LoVo (cell line): ENCODE results near the gene CTNNA3.
A peak's percentile ranks its signal among the peaks of the same experiment; 100 is the strongest.
"Not testable (repeated sequence)": the region's sequence is repeated elsewhere in the genome, so short reads cannot be mapped to it uniquely, and the experiment has no call there.

Experiments
- DNase-seq: peaks from one replicate; pipeline ENCODE4 v3.0.0-alpha.2; 2016; ENCODE audit warnings: low spot score

The CTNNA3 gene

DNA sequence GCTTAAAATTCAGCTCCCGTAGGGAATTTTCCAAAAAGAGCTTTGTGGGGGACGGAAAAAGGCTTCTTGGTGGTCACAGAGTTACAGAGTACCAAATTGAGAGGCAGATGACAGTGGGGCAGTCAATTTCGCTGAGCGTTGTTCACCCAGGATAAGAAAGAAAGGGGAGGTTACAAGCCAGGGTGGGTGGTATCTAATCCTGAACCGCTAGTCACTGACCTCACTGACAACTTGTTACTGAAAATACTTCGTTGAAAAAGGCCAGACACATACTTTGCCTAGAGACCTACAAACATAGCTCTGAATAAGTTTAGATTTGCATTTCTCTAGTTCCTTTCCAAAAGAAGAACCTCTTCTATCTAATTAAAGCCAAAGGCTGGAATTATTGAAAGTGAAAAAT lies at the start of gene CTNNA3:
Gene CTNNA3, minus strand, starts transcription at position 167 of the 400 bp plus-strand sequence.
- DNase-seq, result no peak

DNA sequence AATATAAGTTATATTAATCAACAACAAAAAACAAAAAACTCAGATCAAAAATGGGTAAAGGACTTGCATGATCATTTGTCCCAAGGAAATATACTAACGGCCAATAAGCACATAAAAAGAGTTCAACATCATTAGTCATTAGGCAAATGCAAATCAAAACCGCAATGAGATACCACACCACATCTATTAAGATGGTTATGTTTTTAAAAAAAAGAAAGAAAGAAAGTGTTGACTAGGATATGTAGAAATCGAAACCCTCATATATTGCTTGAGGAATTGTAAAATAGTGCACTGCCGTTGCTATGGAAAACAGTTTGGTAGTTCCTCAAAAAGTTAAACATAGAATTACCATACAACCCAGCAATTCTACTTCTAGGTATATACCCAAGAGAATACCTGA lies 39.4 kb upstream of the CTNNA3 start:
- DNase-seq, result no peak

DNA sequence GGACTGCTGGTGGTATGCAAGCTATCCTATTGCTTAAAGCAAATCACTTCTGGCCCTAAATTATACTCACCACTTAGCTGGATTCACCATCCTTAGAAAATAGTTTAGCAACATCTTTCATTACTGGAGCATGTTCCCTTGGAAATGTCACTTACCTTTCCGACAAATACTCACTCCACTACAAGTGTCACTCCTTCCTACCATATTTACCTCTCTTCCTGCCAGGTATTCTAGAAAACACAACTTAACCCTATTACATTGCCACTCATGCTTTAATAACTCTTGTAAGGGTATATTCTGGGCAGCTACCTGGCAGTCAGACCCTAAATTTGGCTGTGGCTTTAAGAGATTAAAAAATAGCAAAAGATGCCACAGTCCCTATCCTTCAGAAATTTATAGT lies 37.5 kb upstream of the CTNNA3 start:
- no peak for DNase-seq

DNA sequence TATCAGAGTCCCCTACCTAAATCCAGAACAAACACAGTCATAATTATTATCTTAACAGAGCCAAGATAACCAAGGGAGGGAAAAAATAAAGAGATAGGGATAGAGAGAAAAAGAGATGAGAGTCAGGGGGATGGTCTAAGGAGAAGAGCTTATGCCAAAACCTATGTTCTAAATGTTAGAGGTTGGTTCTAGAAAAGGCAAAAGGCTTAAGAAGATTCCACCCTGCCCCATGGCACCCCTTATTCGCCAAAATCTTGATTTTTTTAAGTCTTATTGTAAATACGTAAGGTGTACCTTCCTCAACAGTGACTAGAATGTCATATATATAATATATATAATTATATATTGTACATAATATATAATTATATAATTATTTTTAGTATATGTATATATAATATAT lies 29.6 kb upstream of the CTNNA3 start:
- DNase-seq, result no peak

DNA sequence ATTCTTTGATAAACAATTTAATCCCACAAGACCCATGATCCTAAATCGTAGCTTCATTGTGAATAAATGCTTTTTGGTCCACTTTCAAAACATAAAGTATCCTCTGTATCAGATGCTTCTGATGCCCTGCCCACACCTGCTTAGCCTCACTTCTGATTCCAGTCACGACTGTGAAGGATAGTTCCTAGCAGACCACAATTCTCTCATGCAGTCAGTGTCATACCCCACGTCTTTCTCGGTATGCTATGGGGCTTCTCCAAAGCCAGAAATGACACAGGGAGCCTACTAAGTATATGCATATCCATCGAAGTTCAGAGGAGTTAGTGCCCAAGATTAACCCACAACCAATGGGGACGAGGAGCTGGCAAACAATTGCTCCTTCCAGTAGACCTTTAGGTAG lies 27.6 kb upstream of the CTNNA3 start:
- DNase-seq, result no peak

DNA sequence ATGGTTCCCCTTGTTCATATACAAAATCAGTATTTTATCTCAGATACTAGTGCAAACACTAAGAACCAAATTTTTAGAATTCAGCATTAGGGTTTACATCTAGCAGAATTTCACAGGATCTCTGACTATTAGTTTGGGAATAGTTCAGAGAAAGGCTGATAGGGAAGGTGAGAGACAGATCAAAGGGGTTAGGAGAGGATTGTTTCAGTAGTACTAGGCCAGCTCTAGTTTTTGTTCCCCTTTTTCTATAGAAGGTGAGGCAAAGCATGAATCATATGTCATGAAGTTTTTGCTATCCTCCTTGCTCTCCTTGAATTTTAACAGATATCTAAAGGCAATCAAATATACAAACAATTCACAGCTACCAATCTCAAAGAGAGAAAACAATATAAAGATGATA lies 26.1 kb upstream of the CTNNA3 start:
- DNase-seq, result no peak

GRCh38 chr10:67716455-67716854 lies 20.5 kb upstream of the CTNNA3 start:
- not testable (repeated sequence) for DNase-seq

DNA sequence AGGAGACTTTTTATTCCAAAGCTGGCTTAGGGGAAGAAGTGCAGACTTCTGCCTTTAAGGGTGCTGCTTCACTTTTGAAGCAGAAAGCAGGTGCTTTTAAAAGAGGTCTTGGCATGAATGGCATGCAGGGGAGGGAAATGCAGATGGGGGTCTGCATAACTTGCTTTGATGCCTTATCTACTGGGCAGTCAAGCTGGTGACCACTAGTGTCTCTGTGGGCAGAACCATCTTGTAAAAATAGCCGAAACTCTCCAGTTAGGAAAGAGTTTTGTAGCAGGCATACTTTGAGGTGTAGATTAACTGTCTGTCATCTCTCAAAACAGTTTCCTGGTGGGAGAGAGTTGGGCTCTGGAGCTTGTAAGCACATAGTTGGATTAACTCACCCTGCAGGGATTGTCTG lies 9.9 kb upstream of the CTNNA3 start:
- no peak for DNase-seq

- not testable (repeated sequence) for DNase-seq
Measured at GRCh38 chr10:67699613-67700270, 3.7 kb upstream of the CTNNA3 start.

DNA sequence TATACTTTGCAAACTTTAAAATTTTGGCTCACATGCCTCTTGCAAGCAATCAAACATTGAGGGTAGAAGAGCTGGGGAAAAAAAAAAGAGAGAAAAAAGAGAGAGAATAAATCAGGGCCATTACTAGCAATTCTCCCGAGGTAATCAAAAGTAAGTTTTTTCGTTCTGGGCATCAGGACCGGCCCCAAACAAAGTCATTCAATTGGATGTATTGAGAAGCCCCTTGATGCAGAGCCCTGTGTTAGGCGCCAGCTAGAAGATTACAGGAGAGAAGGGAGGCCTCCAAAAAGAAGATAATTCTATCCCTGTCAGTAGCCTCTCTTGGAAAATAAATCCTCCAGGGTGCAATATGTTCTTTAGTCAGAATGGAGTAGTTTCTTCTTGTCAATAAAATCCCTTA lies 2.2 kb upstream of the CTNNA3 start:
- DNase-seq, result no peak

- peak; percentile 49 for DNase-seq
Measured at GRCh38 chr10:67697724-67698131, 1.7 kb upstream of the CTNNA3 start.

GRCh38 chr10:67696679-67697078 lies 684 bp upstream of the CTNNA3 start:
- DNase-seq, result no peak

GRCh38 chr10:67695555-67695954 lies 440 bp downstream of the CTNNA3 start:
- no peak for DNase-seq

DNA sequence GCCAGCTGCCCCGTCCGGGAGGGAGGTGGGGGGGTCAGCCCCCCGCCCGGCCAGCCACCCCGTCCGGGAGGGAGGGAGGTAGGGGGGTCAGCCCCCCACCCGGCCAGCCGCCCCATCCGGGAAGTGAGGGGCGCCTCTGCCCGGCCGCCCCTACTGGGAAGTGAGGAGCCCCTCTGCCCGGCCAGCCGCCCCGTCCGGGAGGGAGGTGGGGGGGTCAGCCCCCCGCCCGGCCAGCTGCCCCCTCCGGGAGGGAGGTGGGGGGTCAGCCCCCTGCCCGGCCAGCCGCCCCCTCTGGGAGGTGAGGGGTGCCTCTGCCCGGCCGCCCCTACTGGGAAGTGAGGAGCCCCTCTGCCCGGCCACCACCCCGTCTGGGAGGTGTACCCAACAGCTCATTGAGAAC lies 4.1 kb downstream of the CTNNA3 start:
- DNase-seq, result not testable (repeated sequence)

DNA sequence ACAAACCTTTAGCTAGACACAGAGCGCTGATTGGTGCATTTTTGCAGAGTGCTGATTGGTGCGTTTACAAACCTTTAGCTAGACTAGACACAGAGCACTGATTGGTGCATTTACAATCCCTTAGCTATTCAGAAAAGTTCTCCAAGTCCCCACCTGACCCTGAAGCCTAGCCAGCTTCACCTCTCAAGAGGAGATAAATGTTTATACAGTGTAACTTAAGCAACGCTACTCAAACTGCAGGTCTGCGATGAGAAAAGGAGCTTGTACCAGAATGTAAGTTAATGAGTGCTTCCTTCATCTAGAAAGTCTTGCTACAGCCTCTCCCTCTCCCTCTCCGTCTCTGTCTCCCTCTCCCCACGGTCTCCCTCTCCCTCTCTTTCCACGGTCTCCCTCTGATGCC lies 5.5 kb downstream of the CTNNA3 start:
- DNase-seq, result not testable (repeated sequence)

DNA sequence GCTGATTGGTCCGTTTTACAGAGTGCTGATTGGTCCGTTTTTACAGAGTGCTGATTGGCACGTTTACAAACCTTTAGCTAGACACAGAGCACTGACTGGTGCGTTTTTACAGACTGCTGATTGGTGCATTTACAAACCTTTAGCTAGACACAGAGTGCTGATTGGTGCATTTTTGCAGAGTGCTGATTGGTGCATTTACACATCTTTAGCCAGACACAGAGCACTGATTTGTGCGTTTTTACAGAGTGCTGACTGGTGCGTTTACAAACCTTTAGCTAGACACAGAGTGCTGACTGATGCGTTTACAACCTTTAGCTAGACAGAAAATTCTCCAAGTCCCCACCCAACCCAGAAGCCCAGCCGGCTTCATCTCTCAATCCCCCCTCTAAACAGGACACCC lies 11.9 kb downstream of the CTNNA3 start:
- DNase-seq, result not testable (repeated sequence)

GRCh38 chr10:67678335-67678974 lies 17.5 kb downstream of the CTNNA3 start:
- no peak for DNase-seq

- DNase-seq, result no peak
Measured at GRCh38 chr10:67676208-67676825, 19.7 kb downstream of the CTNNA3 start.

DNA sequence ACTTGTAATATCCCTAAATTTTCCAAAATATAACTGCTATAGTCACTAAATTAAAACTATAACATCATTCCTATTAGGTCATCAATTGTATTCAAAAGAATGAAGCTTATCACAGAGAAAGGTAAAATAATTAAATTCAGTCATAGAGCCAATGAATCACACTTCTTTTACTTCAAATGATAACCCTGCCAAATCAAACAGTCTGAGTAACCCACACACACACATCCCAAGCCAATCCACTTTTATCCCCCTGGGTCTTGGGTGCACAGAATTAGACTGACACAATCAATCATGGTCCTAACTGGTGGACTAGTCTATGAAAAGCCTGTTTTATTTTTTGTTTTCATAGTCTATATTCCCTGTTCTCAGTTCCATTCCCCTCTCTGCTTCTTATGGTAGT lies 25.6 kb downstream of the CTNNA3 start:
- no peak for DNase-seq

GRCh38 chr10:67669978-67670377 lies 26.0 kb downstream of the CTNNA3 start:
- no peak for DNase-seq

DNA sequence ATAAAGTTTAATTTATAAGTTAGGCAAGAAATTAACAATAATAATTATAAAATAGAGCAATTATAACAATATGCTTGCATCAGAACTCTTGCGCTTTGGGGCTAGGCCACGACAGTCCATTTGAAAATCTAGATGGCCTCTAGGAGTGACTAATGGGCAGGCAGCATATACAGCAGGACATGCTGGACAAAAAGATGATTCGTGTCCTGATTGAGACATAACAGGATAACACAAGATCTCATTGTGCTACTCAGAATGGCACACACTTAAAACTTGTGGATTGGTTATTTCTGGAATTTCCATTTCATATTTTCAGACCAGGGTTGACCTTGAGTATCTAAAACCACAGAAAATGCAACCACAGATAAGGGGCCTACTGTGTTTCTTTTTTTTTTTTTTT lies 27.5 kb downstream of the CTNNA3 start:
- no peak for DNase-seq

DNA sequence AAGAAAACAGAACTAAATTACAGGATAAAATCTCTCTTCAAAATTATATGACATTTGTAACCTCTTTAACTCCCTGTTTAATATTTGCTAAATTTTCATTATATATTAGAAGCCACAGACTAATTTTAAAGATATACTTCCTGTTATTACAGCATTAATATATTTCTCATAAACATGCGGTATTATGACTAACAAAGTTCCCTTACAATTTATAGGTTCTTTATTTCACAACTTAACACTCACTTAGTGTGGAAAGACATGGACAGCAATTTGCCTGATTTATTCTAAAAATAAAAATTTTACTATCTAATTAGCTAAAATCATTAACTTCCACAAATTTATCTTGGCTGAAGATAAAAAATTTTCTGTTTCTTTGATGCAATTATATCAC lies 29.0 kb downstream of the CTNNA3 start:
- DNase-seq, result no peak

- peak; percentile 31 for DNase-seq
Measured at GRCh38 chr10:67666416-67667034, 29.5 kb downstream of the CTNNA3 start.
